Measurements from ENCODE around the gene ABCC4. TPM values are rescaled to one million over a fixed set of nuclear protein-coding genes. Genes with fewer than 3 reads are reported as not detected.

The ABCC4 gene
- total and polyA plus RNA-seq, 2 donors (not counting 1 experiment from before 2014, with no cell fraction given): 35.2 to 98.8 TPM

- Histone ChIP-seq H3K4me1 (ENCODE audit: control insufficient read depth, extremely low read depth, insufficient read depth, low read length) (no peaks in the 10 kb centered on the region), H3K9ac (ENCODE audit: insufficient read depth, low read length) (no peak overlapping the region), H3K4me3 (replicated peaks in 1 of 4; ENCODE audit: control extremely low read depth in 1 of 4, insufficient read depth in 1 of 4, low read depth in 3 of 4, low read length in 4 of 4) (no peak overlapping the region), H3K9me3 (ENCODE audit: control insufficient read depth, insufficient read depth, low read depth, low read length) (no peaks in the 10 kb centered on the region), H2AFZ (ENCODE audit: low read length) (no peak overlapping the region), H3K79me2 (ENCODE audit: control insufficient read depth, insufficient read depth, low read length) (no peaks in the 10 kb centered on the region), H4K20me1 (ENCODE audit: control insufficient read depth, extremely low read depth, insufficient read depth, low read length) (no peaks in the 10 kb centered on the region), H3K27me3 (ENCODE audit: control insufficient read depth, insufficient read depth, low read length) (no peaks in the 10 kb centered on the region), H3K36me3 (ENCODE audit: control insufficient read depth, insufficient read depth, low read length) (no peaks in the 10 kb centered on the region), H3K4me2 (ENCODE audit: extremely low read depth, insufficient read depth, low read length) (no peak overlapping the region), H3K27ac (ENCODE audit: insufficient read depth, low read length) (no peak overlapping the region)
- TF ChIP-seq EZH2 (IDR thresholded peaks at IDR 0.05; ENCODE audit: low read length, missing control alignments) (no peak), CTCF (conservative IDR thresholded peaks at IDR 0.05 in 1 of 2, IDR thresholded peaks at IDR 0.05 in 1 of 2; ENCODE audit: low read depth in 1 of 2, low read length in 2 of 2) (no peak)
- peak; percentile 28 to 47 for DNase-seq (ENCODE audit: low read depth in 2 of 2)
These were observed 16.1 kb upstream of the ABCC4 start for GRCh38 chr13:95317039-95317989.

- TF ChIP-seq EZH2 (IDR thresholded peaks at IDR 0.05; ENCODE audit: low read length, missing control alignments): no peak
- no peak for TF ChIP-seq CTCF (conservative IDR thresholded peaks at IDR 0.05 in 1 of 2, IDR thresholded peaks at IDR 0.05 in 1 of 2; ENCODE audit: low read depth in 1 of 2, low read length in 2 of 2)
- Histone ChIP-seq H3K4me1 (ENCODE audit: control insufficient read depth, extremely low read depth, insufficient read depth, low read length) (no peaks in the 10 kb centered on the region), H3K9ac (ENCODE audit: insufficient read depth, low read length) (no peak overlapping the region), H3K27me3 (ENCODE audit: control insufficient read depth, insufficient read depth, low read length) (no peaks in the 10 kb centered on the region), H4K20me1 (ENCODE audit: control insufficient read depth, extremely low read depth, insufficient read depth, low read length) (no peaks in the 10 kb centered on the region), H3K36me3 (ENCODE audit: control insufficient read depth, insufficient read depth, low read length) (no peaks in the 10 kb centered on the region), H3K27ac (ENCODE audit: insufficient read depth, low read length) (no peak overlapping the region), H3K4me2 (ENCODE audit: extremely low read depth, insufficient read depth, low read length) (no peak overlapping the region), H3K9me3 (ENCODE audit: control insufficient read depth, insufficient read depth, low read depth, low read length) (no peaks in the 10 kb centered on the region), H3K79me2 (ENCODE audit: control insufficient read depth, insufficient read depth, low read length) (no peaks in the 10 kb centered on the region), H3K4me3 (replicated peaks in 1 of 4; ENCODE audit: control extremely low read depth in 1 of 4, insufficient read depth in 1 of 4, low read depth in 3 of 4, low read length in 4 of 4) (no peak overlapping the region), H2AFZ (ENCODE audit: low read length) (no peak overlapping the region)
- no peak for DNase-seq (ENCODE audit: low read depth in 2 of 2)
These were observed 14.5 kb upstream of the ABCC4 start for GRCh38 chr13:95315752-95316151.

GRCh38 chr13:95307507-95307906 is 6.3 kb upstream of the ABCC4 start:
- H3K4me2 ChIP-seq (ENCODE audit: extremely low read depth, insufficient read depth, low read length): no peak overlapping the region
- H2AFZ ChIP-seq (ENCODE audit: low read length): no peak overlapping the region
- no peak overlapping the region for H3K27ac ChIP-seq (ENCODE audit: insufficient read depth, low read length)
- no peaks in the 10 kb centered on the region for H3K27me3 ChIP-seq (ENCODE audit: control insufficient read depth, insufficient read depth, low read length)
- no peak for DNase-seq (ENCODE audit: low read depth in 2 of 2)
- H3K4me1 ChIP-seq (ENCODE audit: control insufficient read depth, extremely low read depth, insufficient read depth, low read length): no peaks in the 10 kb centered on the region
- H3K9me3 ChIP-seq (ENCODE audit: control insufficient read depth, insufficient read depth, low read depth, low read length): no peaks in the 10 kb centered on the region
- TF ChIP-seq EZH2 (IDR thresholded peaks at IDR 0.05; ENCODE audit: low read length, missing control alignments) (no peak), CTCF (conservative IDR thresholded peaks at IDR 0.05 in 1 of 2, IDR thresholded peaks at IDR 0.05 in 1 of 2; ENCODE audit: low read depth in 1 of 2, low read length in 2 of 2) (no peak)
- no peaks in the 10 kb centered on the region for H3K79me2 ChIP-seq (ENCODE audit: control insufficient read depth, insufficient read depth, low read length)
- H3K4me3 ChIP-seq (replicated peaks in 1 of 4; ENCODE audit: control extremely low read depth in 1 of 4, insufficient read depth in 1 of 4, low read depth in 3 of 4, low read length in 4 of 4): no peak overlapping the region
- H4K20me1 ChIP-seq (ENCODE audit: control insufficient read depth, extremely low read depth, insufficient read depth, low read length): no peaks in the 10 kb centered on the region
- H3K9ac ChIP-seq (ENCODE audit: insufficient read depth, low read length): no peak overlapping the region
- H3K36me3 ChIP-seq (ENCODE audit: control insufficient read depth, insufficient read depth, low read length): no peaks in the 10 kb centered on the region
